ENCODE measurements around the gene THBS2.

- TF ChIP-seq CTCF (IDR thresholded peaks at IDR 0.05; ENCODE audit: insufficient read depth, low read length): no peak
- no peak for TF ChIP-seq POLR2AphosphoS5 (IDR thresholded peaks at IDR 0.05; ENCODE audit: low read depth)
- TF ChIP-seq GABPA (IDR thresholded peaks at IDR 0.05; ENCODE audit: low read depth): no peak
These were observed 4.6 kb downstream of the THBS2 start for GRCh38 chr6:169249057-169249456.

All from HL-60 (cell line).